Prostate gland (tissue), 2 donors: ENCODE data around the gene MPPE1. TPM values are rescaled to one million over a fixed set of nuclear protein-coding genes. Genes with fewer than 3 reads are reported as not detected.

Experiments used
- DNase-seq: peaks from one replicate; pipeline ENCODE4 v3.0.0-alpha.2; 2019; ENCODE audit warnings: low spot score
- H3K27ac ChIP-seq, 2 donors: fragments of 200-600 bp; sonication (generic); 2 replicates each; pipeline ENCODE4 v1.5.1; 2017 to 2019
- H3K27me3 ChIP-seq: fragments of 200-600 bp; sonication (generic); replicated peaks from 2 replicates; pipeline ENCODE4 v1.5.1; 2019; ENCODE audit not compliant: insufficient read depth
- H3K36me3 ChIP-seq, 2 donors: fragments of 200-600 bp; sonication (generic); 1 replicate in 1 of 2; 2 replicates in 1 of 2; pipeline versions ENCODE4 v1.5.1 to v1.8.1; 2017 to 2019
- H3K4me1 ChIP-seq: fragments of 200-600 bp; sonication (generic); replicated peaks from 2 replicates; pipeline ENCODE4 v1.5.1; 2019
- H3K4me3 ChIP-seq, 2 donors: fragments of 200-600 bp; sonication (generic); 2 replicates each; pipeline ENCODE4 v1.5.1; 2017 to 2019
- H3K9me3 ChIP-seq: fragments of 200-600 bp; sonication (generic); 2 replicates; pipeline ENCODE4 v1.5.1; 2017
- CTCF ChIP-seq, 4 experiments: fragments of 200-600 bp in 2 of 4; fragments of 450-650 bp in 2 of 4; sonication (generic) in 2 of 4; IDR thresholded peaks; 1 replicate in 3 of 4; 2 replicates in 1 of 4; pipeline ENCODE4 v1.5.1; 2016 to 2019; ENCODE audit warnings: antibody characterized with exemption in 4 of 4, mild to moderate bottlenecking in 2 of 4, moderate library complexity in 2 of 4
- POLR2A ChIP-seq: fragments of 450-650 bp; IDR thresholded peaks from one replicate; pipeline ENCODE4 v1.6.1; 2016; ENCODE audit warnings: antibody characterized with exemption, mild to moderate bottlenecking
- POLR2AphosphoS5 ChIP-seq: sonication (generic); formaldehyde crosslinking; IDR thresholded peaks from one replicate; pipeline ENCODE4 v1.6.1; 2017; ENCODE audit warnings: antibody characterized with exemption
- WGBS: methylation state at CpG from one replicate; pipeline ENCODE4 v1.1.5; 2018; 5-methylcytosine and 5-hydroxymethylcytosine counted together
- intact Hi-C: fragments of 100-400 bp; cut with DNase I; formaldehyde crosslinking; loops from one replicate; pipeline ENCODE4 v1.14.2; 2022
- total RNA-seq, 2 donors: library from RNA; depleted of rRNA; stranded (reverse); fragments of >200 nt; gene quantifications; one replicate each; pipeline ENCODE4 v1.1.0, GENCODE V29; 2016

The MPPE1 gene
- total RNA-seq, 2 donors from 2014 or later: 19.3 to 29.1 TPM

GRCh38 chr18:11851806-11852337 lies 56.2 kb downstream of the MPPE1 start:
- peak; percentile 19 for DNase-seq
- WGBS: 1% methylated on average over 23 of the region's 23 CpGs
- H3K4me1 ChIP-seq: no peaks in the 10 kb centered on the region
- H3K36me3 ChIP-seq: no peaks in the 10 kb centered on the region
- no peaks in the 10 kb centered on the region for H3K9me3 ChIP-seq
- peak overlapping the region; percentile 87 to 91 for H3K27ac ChIP-seq
- peak overlapping the region; percentile 77 to 94 for H3K4me3 ChIP-seq
- TF ChIP-seq CTCF (IDR thresholded peaks at IDR 0.05) (no peak), POLR2AphosphoS5 (no peak), POLR2A (no peak)
- no peaks in the 10 kb centered on the region for H3K27me3 ChIP-seq
- intact Hi-C loops: loop anchor here (2.0 to 10.0 kb wide), 3 partner anchors 57 to 183 kb away; partner anchors contain the start of gene MPPE1

GRCh38 chr18:11851146-11851805 lies 56.8 kb downstream of the MPPE1 start, which contains the start of gene CHMP1B:
Gene CHMP1B (plus strand): TSS chr18:11851413. CDS start chr18:11851512, 99 bp downstream.
- Histone ChIP-seq H3K36me3 (no peaks in the 10 kb centered on the region), H3K9me3 (no peaks in the 10 kb centered on the region), H3K4me3 (peak within 1 kb of the TSS; percentile 77 to 94), H3K27me3 (no peaks in the 10 kb centered on the region), H3K27ac (peak within 1 kb of the TSS; percentile 87 to 91), H3K4me1 (no peaks in the 10 kb centered on the region)
- DNase-seq: peak; percentile 98
- TF ChIP-seq POLR2A (peak; percentile 98), POLR2AphosphoS5 (peak; percentile 99), CTCF (IDR thresholded peaks at IDR 0.05) (peak in 2 of 4 experiments; percentile 28 to 36)
- WGBS: under 1% methylated on average over 53 of the region's 53 CpGs
- intact Hi-C loops: loop anchor here (2.0 to 10.0 kb wide), 3 partner anchors 58 to 184 kb away; partner anchors contain the start of gene MPPE1

GRCh38 chr18:11850821-11851145 lies 57.3 kb downstream of the MPPE1 start:
- peak overlapping the region; percentile 77 to 94 for H3K4me3 ChIP-seq
- H3K27ac ChIP-seq: peak overlapping the region; percentile 87 to 91
- no peaks in the 10 kb centered on the region for H3K27me3 ChIP-seq
- no peak for DNase-seq
- H3K4me1 ChIP-seq: no peaks in the 10 kb centered on the region
- intact Hi-C loops: loop anchor here (2.0 to 10.0 kb wide), 3 partner anchors 58 to 184 kb away; partner anchors contain the start of gene MPPE1
- TF ChIP-seq POLR2A (no peak), POLR2AphosphoS5 (no peak), CTCF (IDR thresholded peaks at IDR 0.05) (no peak)
- H3K36me3 ChIP-seq: no peaks in the 10 kb centered on the region
- WGBS: under 1% methylated on average over 10 of the region's 10 CpGs
- H3K9me3 ChIP-seq: no peaks in the 10 kb centered on the region

- Histone ChIP-seq H3K36me3 (no peaks in the 10 kb centered on the region), H3K4me3 (peak overlapping the region; percentile 77 to 94), H3K9me3 (no peaks in the 10 kb centered on the region), H3K4me1 (no peaks in the 10 kb centered on the region), H3K27ac (peak overlapping the region; percentile 87 to 91), H3K27me3 (no peaks in the 10 kb centered on the region)
- 8% methylated on average over 17 of the region's 17 CpGs for WGBS
- TF ChIP-seq POLR2A (peak; percentile 34), CTCF (IDR thresholded peaks at IDR 0.05) (no peak), POLR2AphosphoS5 (peak; percentile 70)
- intact Hi-C loops: loop anchor here (2.0 to 10.0 kb wide), 3 partner anchors 59 to 185 kb away; partner anchors contain the start of gene MPPE1
- peak; percentile 63 for DNase-seq
Observed at GRCh38 chr18:11849841-11850634, 58.1 kb downstream of the MPPE1 start.
